Tibial artery (tissue), 4 donors: Measurements from ENCODE around the gene RBMS3.

ENCODE experiments used
- DNase-seq, 2 donors: peaks; one replicate each; pipeline ENCODE4 v3.0.0-alpha.2; 2019
- H3K27ac ChIP-seq, 2 donors: fragments of 200-600 bp; sonication (generic) in 1 of 2; 1 replicate in 1 of 2; 2 replicates in 1 of 2; pipeline ENCODE4 v1.5.1; 2018 to 2019; ENCODE audit warnings: mild to moderate bottlenecking in 1 of 2
- H3K27me3 ChIP-seq, 2 donors: fragments of 200-600 bp; sonication (generic) in 1 of 2; one replicate each; pipeline versions ENCODE4 v1.5.1 to v1.6.0; 2016 to 2019
- H3K36me3 ChIP-seq, 3 donors: fragments of 200-600 bp; sonication (generic) in 2 of 3; one replicate each; pipeline ENCODE4 v1.5.1; 2016 to 2019; ENCODE audit warnings: mild to moderate bottlenecking in 2 of 3
- H3K4me1 ChIP-seq, 4 donors: fragments of 200-600 bp; sonication (generic) in 2 of 4; 1 replicate in 3 of 4; 2 replicates in 1 of 4; pipeline ENCODE4 v1.5.1; 2016 to 2019
- H3K4me3 ChIP-seq, 2 donors: fragments of 200-600 bp; sonication (generic) in 1 of 2; 1 replicate in 1 of 2; 2 replicates in 1 of 2; pipeline ENCODE4 v1.5.1; 2018 to 2019; ENCODE audit warnings: mild to moderate bottlenecking in 2 of 2
- H3K9me3 ChIP-seq, 3 donors: fragments of 200-600 bp; sonication (generic) in 1 of 3; one replicate each; pipeline ENCODE4 v1.5.1; 2016 to 2019
- intact Hi-C: fragments of 100-400 bp; cut with DNase I; formaldehyde crosslinking; loops from one replicate; pipeline ENCODE4 v1.15.0; 2023; ENCODE audit warnings: low total_unique reads
- TF ChIP-seq, protein P1 (sequence below), 2 experiments: fragments of 200-600 bp in 1 of 2; fragments of 450-650 bp in 1 of 2; IDR thresholded peaks; one replicate each; pipeline ENCODE4 v1.5.1; 2017 to 2019; ENCODE audit warnings: antibody characterized with exemption in 2 of 2, mild to moderate bottlenecking in 1 of 2, moderate library complexity in 1 of 2

The RBMS3 gene

DNA sequence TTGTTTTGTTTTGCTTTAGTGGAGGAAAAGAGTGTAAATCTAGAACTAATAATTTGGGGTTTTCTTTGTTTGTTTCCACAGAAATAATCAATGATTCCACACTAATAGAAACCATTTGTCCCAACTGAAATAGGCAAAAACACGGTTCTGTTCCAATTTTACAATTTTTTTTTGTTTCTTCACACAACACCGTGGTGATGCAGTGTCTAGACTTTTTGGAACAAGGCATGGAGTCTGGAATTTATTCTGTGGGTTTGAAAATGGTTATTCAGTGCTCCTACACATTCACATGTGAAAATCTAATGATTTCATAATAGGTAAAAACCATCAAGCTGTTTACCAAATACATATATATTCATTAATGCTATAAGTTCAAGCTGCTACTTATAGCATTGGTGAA is 696.5 kb downstream of the RBMS3 start:
- TF ChIP-seq, protein P1, sequence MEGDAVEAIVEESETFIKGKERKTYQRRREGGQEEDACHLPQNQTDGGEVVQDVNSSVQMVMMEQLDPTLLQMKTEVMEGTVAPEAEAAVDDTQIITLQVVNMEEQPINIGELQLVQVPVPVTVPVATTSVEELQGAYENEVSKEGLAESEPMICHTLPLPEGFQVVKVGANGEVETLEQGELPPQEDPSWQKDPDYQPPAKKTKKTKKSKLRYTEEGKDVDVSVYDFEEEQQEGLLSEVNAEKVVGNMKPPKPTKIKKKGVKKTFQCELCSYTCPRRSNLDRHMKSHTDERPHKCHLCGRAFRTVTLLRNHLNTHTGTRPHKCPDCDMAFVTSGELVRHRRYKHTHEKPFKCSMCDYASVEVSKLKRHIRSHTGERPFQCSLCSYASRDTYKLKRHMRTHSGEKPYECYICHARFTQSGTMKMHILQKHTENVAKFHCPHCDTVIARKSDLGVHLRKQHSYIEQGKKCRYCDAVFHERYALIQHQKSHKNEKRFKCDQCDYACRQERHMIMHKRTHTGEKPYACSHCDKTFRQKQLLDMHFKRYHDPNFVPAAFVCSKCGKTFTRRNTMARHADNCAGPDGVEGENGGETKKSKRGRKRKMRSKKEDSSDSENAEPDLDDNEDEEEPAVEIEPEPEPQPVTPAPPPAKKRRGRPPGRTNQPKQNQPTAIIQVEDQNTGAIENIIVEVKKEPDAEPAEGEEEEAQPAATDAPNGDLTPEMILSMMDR (IDR thresholded peaks at IDR 0.05), result no peak
- Histone ChIP-seq H3K4me1 (peaks cover 0 to 22% (median 0%) of the 10 kb centered on the region in 4 donors), H3K36me3 (no peaks in the 10 kb centered on the region), H3K9me3 (peaks cover 0 to 4% (median 2%) of the 10 kb centered on the region in 3 donors), H3K27ac (no peak overlapping the region), H3K27me3 (no peaks in the 10 kb centered on the region), H3K4me3 (no peak overlapping the region)
- no peak for DNase-seq
- intact Hi-C loops, result no loop called here

- Histone ChIP-seq H3K9me3 (peaks cover 0 to 6% (median 4%) of the 10 kb centered on the region in 3 donors), H3K27me3 (no peaks in the 10 kb centered on the region), H3K36me3 (no peaks in the 10 kb centered on the region), H3K4me1 (peaks cover 0 to 15% (median 0%) of the 10 kb centered on the region in 4 donors), H3K4me3 (no peak overlapping the region), H3K27ac (no peak overlapping the region)
- TF ChIP-seq, protein P1 (IDR thresholded peaks at IDR 0.05), result no peak
- no peak for DNase-seq
- intact Hi-C loops, result no loop called here
These were observed 697.2 kb downstream of the RBMS3 start for GRCh38 chr3:29978036-29978435.

- H3K27me3 ChIP-seq, result no peaks in the 10 kb centered on the region
- H3K9me3 ChIP-seq, result no peaks in the 10 kb centered on the region
- no peak overlapping the region for H3K4me3 ChIP-seq
- TF ChIP-seq, protein P1 (IDR thresholded peaks at IDR 0.05), result no peak
- H3K4me1 ChIP-seq, result no peaks in the 10 kb centered on the region
- no peak for DNase-seq
- intact Hi-C loops, result no loop called here
- H3K27ac ChIP-seq, result no peak overlapping the region
- peaks cover 8 to 35% (median 12%) of the 10 kb centered on the region in 3 donors for H3K36me3 ChIP-seq
These were observed 710.3 kb downstream of the RBMS3 start for GRCh38 chr3:29991198-29991597.

DNA sequence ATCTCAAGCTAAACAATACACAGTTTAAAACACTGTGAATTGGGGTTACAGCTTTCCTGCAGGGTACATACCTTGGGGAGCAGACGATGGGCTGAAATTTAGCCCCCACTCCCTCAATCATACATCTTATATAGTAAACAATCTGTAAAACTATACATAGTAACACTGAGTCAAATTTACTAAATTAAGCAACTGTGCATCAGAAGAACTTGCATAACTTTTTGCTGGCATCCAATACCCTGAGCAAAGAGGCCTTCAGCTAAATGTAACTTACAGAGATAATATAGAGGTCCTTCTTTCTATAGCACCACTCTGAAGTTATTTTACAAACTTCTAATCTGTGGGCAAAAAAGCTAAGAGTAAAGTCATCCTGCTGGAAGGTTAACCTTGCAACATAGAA is 721.9 kb downstream of the RBMS3 start:
- intact Hi-C loops, result no loop called here
- no peak for DNase-seq
- TF ChIP-seq, protein P1 (IDR thresholded peaks at IDR 0.05), result no peak
- Histone ChIP-seq H3K4me3 (no peak overlapping the region), H3K36me3 (no peaks in the 10 kb centered on the region), H3K27ac (no peak overlapping the region), H3K4me1 (peaks cover 0 to 32% (median 0%) of the 10 kb centered on the region in 4 donors), H3K9me3 (no peaks in the 10 kb centered on the region), H3K27me3 (no peaks in the 10 kb centered on the region)

GRCh38 chr3:30003741-30004140 is 722.9 kb downstream of the RBMS3 start:
- no peak overlapping the region for H3K27ac ChIP-seq
- no peaks in the 10 kb centered on the region for H3K27me3 ChIP-seq
- no peak overlapping the region for H3K4me3 ChIP-seq
- no peaks in the 10 kb centered on the region for H3K36me3 ChIP-seq
- no peaks in the 10 kb centered on the region for H3K9me3 ChIP-seq
- no peak for DNase-seq
- H3K4me1 ChIP-seq, result peaks cover 0 to 32% (median 0%) of the 10 kb centered on the region in 4 donors
- TF ChIP-seq, protein P1 (IDR thresholded peaks at IDR 0.05), result no peak
- intact Hi-C loops, result no loop called here

DNA sequence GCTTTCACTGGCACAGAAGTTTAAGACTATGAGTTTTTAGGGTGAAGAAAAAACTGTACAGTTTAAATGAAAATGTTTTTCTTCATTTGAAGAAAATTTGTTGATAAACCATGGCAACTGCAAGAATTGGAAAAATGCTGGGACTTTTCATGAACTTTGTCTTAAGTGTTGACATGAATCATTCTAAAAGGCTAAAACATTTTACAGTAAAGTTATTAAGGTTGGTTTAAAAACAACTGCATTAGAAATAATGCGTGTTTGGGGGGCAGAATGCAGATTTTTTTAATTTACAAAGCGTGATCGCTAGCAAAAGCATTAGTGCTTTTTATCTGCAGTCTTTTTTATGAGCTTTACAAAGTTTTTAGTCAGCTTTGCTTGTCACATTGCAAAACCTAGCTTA is 723.6 kb downstream of the RBMS3 start:
- Histone ChIP-seq H3K27me3 (no peaks in the 10 kb centered on the region), H3K9me3 (no peaks in the 10 kb centered on the region), H3K36me3 (no peaks in the 10 kb centered on the region), H3K4me1 (peaks cover 0 to 32% (median 0%) of the 10 kb centered on the region in 4 donors), H3K27ac (no peak overlapping the region), H3K4me3 (no peak overlapping the region)
- DNase-seq, result no peak
- intact Hi-C loops, result no loop called here
- TF ChIP-seq, protein P1 (IDR thresholded peaks at IDR 0.05), result no peak
